Activated CD4-positive, alpha-beta T cell treated with anti-CD3 and anti-CD28 coated beads, Interleukin-2, amount 50 U/mL, for 4 hours (primary cell): ENCODE data around the gene TGM6.

Experiments used
- DNase-seq, 2 experiments: peaks; one replicate each; pipeline ENCODE4 v3.0.0-alpha.2; 2020

TGM6 gene

GRCh38 chr20:2365091-2365490, 15.6 kb upstream of the TGM6 start:
- no peak for DNase-seq

DNA sequence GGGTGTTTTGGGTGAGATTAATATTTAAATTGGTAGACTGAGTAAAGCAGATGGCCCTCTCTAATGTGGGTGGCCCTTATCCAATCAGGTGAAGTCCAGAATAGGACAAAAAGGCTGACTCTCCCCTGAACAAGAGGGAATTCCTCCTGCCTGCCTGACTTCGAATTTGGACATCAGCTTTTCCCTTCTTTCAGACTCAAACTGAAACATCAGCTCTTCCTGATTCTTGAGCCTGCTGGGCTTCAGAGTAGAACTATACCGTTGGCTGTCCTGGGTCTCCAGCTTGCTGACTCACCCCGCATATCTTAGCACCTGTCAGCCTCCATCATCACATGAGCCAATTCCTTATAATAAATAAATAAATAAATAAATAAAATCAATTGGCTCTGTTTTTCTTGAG, 15.0 kb upstream of the TGM6 start:
- no peak for DNase-seq

- no peak for DNase-seq
Observed at GRCh38 chr20:2368621-2369020, 12.1 kb upstream of the TGM6 start.

GRCh38 chr20:2373098-2373497, 7.6 kb upstream of the TGM6 start:
- no peak for DNase-seq

GRCh38 chr20:2374346-2375125, 6.2 kb upstream of the TGM6 start:
- no peak for DNase-seq

DNA sequence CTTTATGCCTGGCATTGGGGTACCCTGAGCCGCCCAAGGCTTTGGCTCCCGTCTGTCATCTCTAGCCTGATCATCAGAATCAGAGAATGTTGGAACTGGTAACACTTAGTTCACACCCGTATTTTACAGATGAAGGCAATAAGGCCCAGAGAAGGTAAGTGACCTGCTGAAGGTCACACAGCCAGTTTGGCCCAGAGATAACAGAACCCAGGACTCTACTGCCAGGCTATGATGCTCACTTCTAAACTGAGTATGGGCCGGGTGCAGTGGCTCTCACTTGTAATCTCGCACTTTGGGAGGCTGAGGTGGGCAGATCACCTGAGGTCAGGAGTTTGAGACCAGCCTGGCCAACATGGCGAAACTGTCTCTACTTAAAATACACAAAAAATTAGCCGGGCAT, 1.8 kb upstream of the TGM6 start:
- DNase-seq, result no peak

- DNase-seq, result no peak
Observed at GRCh38 chr20:2379511-2380229, 1.0 kb upstream of the TGM6 start.

DNA sequence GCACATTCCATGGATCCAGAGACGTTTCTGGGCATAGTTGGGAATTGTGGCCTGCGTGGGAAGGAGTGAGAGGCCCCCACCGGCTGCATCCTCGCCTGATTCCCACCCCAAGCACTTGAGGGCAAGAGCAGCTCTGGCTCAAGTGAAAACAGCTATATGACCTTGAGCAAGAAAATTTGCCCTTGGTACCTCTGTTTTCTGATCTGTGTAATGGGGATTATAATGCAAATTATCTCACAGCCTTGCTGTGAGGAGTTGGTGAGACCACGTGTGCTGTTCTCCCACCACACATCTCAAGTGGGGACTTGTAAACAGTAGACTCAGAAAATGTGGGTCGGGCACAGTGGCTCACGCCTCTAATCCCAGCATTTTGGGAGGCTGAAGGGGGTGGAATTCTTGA, 602 bp downstream of the TGM6 start:
- no peak for DNase-seq

GRCh38 chr20:2382833-2383232, 2.1 kb downstream of the TGM6 start:
- no peak for DNase-seq

GRCh38 chr20:2385026-2385425, 4.3 kb downstream of the TGM6 start:
- DNase-seq, result no peak

DNA sequence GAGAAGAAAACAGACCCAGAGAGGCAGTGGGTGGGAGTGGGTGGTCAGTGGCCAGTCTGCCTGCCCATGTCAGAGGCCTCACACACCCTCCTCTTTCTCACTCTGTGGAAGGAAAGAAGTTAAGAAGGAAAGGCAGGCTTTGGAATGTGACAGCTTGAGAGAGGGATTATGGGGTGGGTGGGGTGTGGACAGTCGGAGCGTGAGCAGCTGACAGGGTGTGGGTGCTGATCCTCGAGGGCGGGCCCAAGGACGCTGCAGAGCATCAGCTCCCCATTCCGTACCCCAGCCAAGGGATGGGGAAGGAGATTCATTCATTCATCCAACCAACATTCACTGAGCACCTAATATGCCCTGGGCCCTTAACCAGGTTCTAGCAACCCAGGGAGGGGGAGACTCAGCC, 4.8 kb downstream of the TGM6 start:
- no peak for DNase-seq

GRCh38 chr20:2386516-2387179, 5.9 kb downstream of the TGM6 start:
- DNase-seq, result no peak

DNA sequence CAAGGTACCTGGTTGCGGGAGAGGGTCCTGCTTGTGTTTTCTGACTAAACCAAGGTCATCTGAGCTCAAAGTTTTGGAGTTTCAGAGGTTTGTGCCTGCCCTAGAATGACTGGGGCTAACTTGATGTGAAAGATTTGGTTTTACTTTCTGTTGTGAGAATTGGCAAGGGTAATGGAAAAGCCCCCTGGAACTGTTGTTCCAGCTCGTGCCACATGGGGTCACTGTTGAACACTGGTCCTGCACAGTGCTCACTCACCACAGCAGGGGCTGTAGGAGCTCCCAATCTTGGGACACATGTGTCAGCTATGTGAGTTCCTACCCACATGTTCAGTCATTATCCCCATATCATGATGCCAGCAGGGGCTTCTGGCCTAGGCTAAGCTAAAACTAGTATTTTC, 6.5 kb downstream of the TGM6 start:
- DNase-seq, result peak; percentile 12 to 26

- DNase-seq, result no peak
Observed at GRCh38 chr20:2387580-2387979, 6.9 kb downstream of the TGM6 start.

GRCh38 chr20:2390951-2391675, 10.4 kb downstream of the TGM6 start:
- DNase-seq, result no peak

DNA sequence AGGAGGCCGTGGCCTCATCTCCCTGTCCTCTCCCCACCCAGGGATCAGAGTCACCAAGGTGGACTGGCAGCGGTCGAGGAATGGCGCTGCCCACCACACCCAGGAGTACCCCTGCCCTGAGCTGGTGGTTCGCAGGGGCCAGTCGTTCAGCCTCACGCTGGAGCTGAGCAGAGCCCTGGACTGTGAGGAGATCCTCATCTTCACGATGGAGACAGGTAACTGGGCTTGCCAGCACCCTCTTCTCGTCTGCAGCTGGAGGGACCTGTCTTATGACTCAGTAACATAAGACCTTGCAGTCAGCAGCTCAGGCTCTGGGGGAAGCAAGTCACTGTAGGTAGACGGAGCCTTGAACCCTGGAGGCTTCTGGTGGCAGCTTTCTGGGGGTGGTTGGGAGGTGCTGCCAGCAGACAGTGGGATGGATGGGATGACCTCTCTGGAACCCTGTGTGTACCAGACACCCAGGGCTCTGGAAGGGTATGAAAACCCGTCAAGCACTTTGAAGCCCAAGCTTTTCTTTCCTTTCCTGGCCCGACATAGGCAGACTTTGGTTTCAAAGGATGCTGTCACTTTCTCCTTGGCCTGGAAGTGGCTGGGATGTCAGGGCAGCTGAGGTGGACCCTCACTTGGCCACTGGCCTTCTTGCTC, 13.8 kb downstream of the TGM6 start:
- DNase-seq, result no peak

DNA sequence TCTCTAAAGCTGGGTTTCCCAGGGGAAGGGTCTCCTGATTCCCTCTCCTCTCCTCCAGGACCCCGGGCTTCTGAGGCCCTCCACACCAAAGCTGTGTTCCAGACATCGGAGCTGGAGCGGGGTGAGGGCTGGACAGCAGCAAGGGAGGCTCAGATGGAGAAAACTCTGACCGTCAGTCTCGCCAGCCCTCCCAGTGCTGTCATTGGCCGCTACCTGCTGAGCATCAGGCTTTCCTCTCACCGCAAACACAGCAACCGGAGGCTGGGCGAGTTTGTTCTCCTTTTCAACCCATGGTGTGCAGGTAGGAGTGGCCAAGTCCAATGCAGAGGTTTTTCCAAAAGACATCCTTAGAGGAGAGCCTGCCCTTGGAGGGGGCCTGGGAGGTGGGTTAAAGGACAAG, 14.4 kb downstream of the TGM6 start:
- DNase-seq, result no peak

GRCh38 chr20:2396241-2396814, 15.6 kb downstream of the TGM6 start:
- no peak for DNase-seq

DNA sequence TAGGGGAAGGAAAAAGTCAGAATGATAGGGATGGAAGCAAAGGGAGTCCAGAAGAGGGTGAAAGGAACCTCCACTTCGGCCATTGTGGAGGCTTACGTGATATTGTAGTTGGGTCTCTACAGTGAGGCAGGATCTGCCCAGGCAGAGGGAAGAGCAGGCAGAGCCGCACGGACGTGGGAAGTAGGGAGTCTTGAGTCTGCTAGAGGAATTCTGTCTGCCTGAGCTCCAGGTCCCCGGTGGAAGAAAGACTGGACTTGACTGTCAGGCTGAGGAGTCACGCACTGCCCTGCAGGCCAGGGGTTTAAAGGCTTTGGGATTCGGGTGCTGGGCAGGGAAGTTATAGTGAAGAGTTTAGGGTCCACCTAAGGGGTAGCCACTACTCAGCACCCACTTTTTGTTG, 16.4 kb downstream of the TGM6 start:
- DNase-seq, result no peak

GRCh38 chr20:2397595-2398145, 17.0 kb downstream of the TGM6 start:
- DNase-seq, result no peak

- DNase-seq, result no peak
Observed at GRCh38 chr20:2398449-2398848, 17.7 kb downstream of the TGM6 start.

DNA sequence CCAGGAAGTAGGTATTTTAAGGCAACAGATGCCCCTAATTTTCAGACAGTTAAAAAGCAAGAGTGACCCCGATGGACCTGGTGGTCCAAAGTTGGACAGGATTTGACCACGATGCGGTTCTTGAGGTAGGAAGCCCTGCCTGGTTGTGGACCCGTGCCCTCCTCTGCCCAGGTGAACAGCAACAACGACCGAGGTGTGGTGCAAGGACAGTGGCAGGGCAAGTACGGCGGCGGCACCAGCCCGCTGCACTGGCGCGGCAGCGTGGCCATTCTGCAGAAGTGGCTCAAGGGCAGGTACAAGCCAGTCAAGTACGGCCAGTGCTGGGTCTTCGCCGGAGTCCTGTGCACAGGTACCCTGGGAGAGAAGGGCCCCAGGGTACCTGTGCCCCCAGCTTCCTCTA, 18.7 kb downstream of the TGM6 start:
- DNase-seq, result no peak
